AG04449 (cell line): ENCODE results near the gene GSTO1.

Experiments
- CTCF ChIA-PET: fragments of 350-600 bp; formaldehyde crosslinking; extraction: SDS; loops from one replicate; lab custom pipeline; 2021; ENCODE audit warnings: antibody characterized with exemption; lab: Yijun Ruan, JAX
- POLR2A ChIA-PET: fragments of 400-600, 350-600 bp; formaldehyde crosslinking; extraction: SDS; loops from one replicate; lab custom pipeline; 2020; ENCODE audit warnings: antibody characterized with exemption, inconsistent platforms; lab: Yijun Ruan, JAX
- DNase-seq: peaks from one replicate; pipeline ENCODE4 v3.0.0-alpha.2; 2010; ENCODE audit warnings: low read depth, low spot score
- H3K4me3 ChIP-seq: 2 replicates; pipeline ENCODE4 v1.5.1; 2011; ENCODE audit warnings: low read depth, mild to moderate bottlenecking, control low read depth, low read length
- TF ChIP-seq, protein P1 (sequence below): IDR thresholded peaks from one replicate; pipeline ENCODE4 v1.5.1; 2011; ENCODE audit warnings: mild to moderate bottlenecking, moderate library complexity, low read length, control low read depth, inconsistent platforms; ENCODE audit not compliant: insufficient read depth; ENCODE audit errors: missing control alignments

Gene GSTO1

DNA sequence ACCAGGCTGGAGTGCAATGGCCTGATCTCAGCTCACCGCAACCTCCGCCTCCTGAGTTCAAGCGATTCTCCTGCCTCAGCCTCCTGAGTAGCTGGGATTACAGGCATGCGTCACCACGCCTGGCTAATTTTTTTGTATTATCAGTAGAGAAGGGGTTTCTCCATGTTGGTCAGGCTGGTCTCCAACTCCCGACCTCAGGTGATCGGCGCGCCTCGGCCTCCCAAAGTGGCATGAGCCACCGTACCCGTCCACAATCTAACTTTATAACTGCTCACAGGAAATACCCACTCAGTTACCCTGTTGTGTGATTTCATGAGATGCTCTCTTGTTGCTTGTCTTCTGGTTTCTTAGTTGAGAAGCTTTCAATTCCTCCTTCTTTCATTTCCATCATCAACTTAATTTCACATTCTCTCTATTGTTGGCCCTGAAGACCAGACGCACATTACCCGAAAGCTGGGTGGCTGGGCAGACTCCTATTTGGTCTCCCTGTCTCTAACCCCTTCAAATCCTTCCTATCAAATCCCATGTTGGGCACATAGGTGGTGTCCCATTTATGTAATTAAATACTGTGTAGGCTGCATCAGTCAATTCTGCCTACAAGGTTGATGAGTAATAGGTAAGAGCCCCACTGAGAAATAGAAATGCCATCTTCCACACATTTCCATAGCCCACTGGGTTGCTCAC lies 13.2 kb downstream of the GSTO1 start:
- POLR2A ChIA-PET = interaction anchor here (1.4 kb wide), 1 partner anchor 13 kb away, joined by 4 read pairs; the partner anchor contains the start of gene GSTO1
- H3K4me3 ChIP-seq = peak overlapping the region; percentile 83
- CTCF ChIA-PET = interaction anchor here (1.2 to 1.4 kb wide), 2 partner anchors 13 to 84 kb away, joined by 3 to 7 read pairs; partner anchors contain the start of gene GSTO1
- TF ChIP-seq, protein P1, sequence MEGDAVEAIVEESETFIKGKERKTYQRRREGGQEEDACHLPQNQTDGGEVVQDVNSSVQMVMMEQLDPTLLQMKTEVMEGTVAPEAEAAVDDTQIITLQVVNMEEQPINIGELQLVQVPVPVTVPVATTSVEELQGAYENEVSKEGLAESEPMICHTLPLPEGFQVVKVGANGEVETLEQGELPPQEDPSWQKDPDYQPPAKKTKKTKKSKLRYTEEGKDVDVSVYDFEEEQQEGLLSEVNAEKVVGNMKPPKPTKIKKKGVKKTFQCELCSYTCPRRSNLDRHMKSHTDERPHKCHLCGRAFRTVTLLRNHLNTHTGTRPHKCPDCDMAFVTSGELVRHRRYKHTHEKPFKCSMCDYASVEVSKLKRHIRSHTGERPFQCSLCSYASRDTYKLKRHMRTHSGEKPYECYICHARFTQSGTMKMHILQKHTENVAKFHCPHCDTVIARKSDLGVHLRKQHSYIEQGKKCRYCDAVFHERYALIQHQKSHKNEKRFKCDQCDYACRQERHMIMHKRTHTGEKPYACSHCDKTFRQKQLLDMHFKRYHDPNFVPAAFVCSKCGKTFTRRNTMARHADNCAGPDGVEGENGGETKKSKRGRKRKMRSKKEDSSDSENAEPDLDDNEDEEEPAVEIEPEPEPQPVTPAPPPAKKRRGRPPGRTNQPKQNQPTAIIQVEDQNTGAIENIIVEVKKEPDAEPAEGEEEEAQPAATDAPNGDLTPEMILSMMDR = no peak
- DNase-seq = no peak

DNA sequence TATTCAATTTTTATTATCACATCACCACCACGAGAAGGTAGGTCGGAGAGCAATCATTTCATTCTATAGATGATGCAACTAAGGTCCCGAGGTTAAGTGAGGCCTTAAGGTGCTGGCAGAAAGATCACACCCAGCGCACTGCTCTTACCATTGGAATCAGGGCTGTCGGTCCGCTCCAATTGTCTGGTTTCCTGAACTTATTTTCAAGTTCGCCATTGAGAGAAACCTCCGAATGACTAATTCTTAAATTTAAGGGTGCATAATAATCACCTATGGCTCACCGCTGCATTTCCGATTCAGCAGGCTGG lies 13.7 kb downstream of the GSTO1 start:
- CTCF ChIA-PET = no interaction called here
- POLR2A ChIA-PET = interaction anchor here (1.0 to 1.9 kb wide), 3 partner anchors 9 to 14 kb away, joined by 3 to 5 read pairs (median 3); partner anchors contain the start of gene GSTO1
- H3K4me3 ChIP-seq = peak overlapping the region; percentile 83
- TF ChIP-seq, protein P1 = no peak
- no peak for DNase-seq

DNA sequence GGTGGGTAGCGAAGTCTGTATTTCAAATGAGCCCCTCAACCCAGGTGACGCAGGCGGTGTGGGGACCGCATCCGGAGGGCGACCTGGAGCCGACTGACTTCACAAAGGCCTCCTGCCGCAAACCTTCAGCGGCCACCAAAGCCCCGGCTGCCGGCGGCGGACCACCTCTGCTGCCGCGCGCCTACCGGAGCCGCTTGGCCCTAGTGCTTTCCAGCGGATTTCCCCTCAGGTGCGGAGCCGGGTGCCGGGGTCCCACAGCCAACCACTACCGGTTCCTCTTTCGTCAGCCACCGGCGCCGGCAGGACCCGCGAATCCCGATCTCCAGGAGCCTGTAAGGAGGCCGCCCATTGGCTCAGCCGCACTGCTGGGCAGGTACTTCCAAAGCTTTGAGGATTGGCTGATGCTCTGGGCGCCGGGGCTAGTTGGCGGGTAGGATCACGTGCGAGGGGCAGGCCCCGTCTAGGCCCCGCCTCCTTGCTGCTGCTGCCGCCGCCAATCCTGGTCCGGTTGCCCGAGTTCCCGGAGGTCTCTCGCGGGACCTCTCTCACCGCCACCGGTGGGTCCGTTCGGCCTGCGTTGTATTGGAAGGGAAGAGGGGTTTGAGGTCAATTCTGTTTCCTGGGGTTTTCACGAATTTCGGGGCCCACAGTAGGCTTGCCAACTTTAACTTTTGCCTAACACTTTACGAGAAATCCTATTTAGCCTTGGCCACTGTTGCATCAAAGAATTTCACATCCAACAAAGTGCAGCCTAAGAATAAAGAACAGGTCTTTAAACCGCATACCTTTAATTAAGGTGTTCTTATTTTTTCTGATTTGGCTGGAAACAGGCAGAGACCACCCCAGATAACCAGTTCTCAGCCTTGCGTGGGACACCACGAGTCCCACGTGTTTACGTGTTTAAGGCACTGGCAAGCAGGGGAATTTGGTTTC lies 14.3 kb downstream of the GSTO1 start, which contains the start of gene GSTO2:
Gene GSTO2, plus strand, starts transcription at position 472 of the 933 bp plus-strand sequence. CDS start 5,732 bp downstream, outside the sequence.
- TF ChIP-seq, protein P1 = no peak

DNA sequence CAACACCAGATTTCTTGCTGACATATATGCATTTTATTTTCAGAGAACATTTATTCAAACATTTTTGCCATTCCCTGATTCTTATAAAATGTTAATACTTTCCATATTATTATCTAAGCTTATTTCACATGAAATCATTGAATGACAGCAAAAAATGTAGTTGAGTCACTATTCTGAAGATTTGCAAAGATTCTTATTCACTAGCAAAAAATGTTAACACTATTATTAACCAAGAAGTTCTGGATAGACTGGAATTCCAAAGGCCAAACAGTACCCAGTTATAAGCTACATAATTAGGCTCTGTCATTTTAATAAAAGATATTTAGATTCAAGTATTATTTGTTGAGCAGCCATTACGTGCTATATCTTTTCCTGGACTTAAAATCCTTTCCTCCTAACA lies 18.6 kb downstream of the GSTO1 start:
- H3K4me3 ChIP-seq = no peak overlapping the region
- DNase-seq = no peak
- CTCF ChIA-PET = interaction anchor here (1.1 to 12.9 kb wide), 16 partner anchors 11 to 387 kb away, joined by 3 to 557 read pairs (median 12); partner anchors contain the start of genes CFAP58 and GSTO1
- POLR2A ChIA-PET = interaction anchor here (0.8 to 2.3 kb wide), 7 partner anchors 18 to 78 kb away, joined by 3 to 14 read pairs (median 4); partner anchors contain the start of genes GSTO1 and ITPRIP
- TF ChIP-seq, protein P1 = no peak

More for the DNA sequence above, 14.3 kb downstream of the GSTO1 start, which contains the start of gene GSTO2:
- peak; percentile 88 for DNase-seq
- peak within 1 kb of the TSS; percentile 83 for H3K4me3 ChIP-seq
- CTCF ChIA-PET = interaction anchor here (1.0 to 12.9 kb wide), 5 partner anchors 8 to 82 kb away, joined by 3 to 290 read pairs (median 5); partner anchors contain the start of gene CFAP58
- POLR2A ChIA-PET = interaction anchor here (0.8 to 1.9 kb wide), 5 partner anchors 9 to 69 kb away, joined by 3 to 5 read pairs (median 3); partner anchors contain the start of genes GSTO1 and ITPRIP

DNA sequence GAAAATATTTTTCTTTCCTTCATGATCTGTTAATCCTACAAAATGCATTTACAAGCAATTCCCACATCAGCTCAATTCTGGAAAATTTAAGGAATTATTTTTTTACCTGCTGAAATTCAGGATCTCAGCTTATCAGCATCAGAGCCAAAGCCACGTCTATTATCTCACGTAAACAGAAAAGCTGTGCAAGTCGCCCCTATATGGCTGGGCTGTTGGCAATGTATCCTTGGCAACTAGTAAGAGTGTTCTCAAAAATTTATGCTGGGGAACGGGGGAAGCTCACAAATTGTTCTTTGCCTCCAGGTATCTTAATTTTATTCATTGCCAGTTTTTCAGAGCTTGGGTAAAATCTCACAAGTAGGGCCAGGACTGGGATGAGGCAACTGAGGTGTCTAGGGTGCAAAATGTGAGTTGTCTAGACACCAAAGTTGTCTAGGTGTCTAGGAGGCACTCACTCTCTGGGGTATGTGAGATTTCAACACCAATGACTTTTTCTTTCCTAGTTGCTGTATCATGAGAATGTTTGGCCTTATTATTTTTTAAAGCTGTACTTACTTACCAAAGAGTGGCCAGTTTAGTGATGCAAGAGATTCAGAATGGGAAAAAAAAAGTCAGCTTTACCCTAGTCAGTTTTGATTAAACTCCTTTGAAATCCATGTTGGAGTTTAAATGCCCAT lies 19.3 kb downstream of the GSTO1 start:
- CTCF ChIA-PET = interaction anchor here (0.6 to 12.9 kb wide), 36 partner anchors 8 to 561 kb away, joined by 3 to 557 read pairs (median 6); partner anchors contain the start of genes CFAP58, GSTO1, ITPRIP and SFR1
- no peak overlapping the region; the same call in 1 of the 2 replicates for H3K4me3 ChIP-seq
- POLR2A ChIA-PET = interaction anchor here (0.8 to 2.3 kb wide), 9 partner anchors 19 to 77 kb away, joined by 3 to 14 read pairs (median 4); partner anchors contain the start of genes GSTO1 and ITPRIP
- TF ChIP-seq, protein P1 = no peak
- DNase-seq = no peak
